H9 (cell line): ENCODE results near the gene GTF3A. TPM values are rescaled to one million over a fixed set of nuclear protein-coding genes. Genes with fewer than 3 reads are reported as not detected.

Experiments used
- DNase-seq: peaks from one replicate; pipeline ENCODE4 v3.0.0-alpha.2; 2017
- H2AFZ ChIP-seq: one replicate; pipeline ENCODE4 v1.6.1; 2013; ENCODE audit warnings: mild to moderate bottlenecking, low read length, control low read depth, moderate library complexity
- H2AK5ac ChIP-seq: 2 replicates; pipeline ENCODE4 v1.6.1; 2013; ENCODE audit warnings: low read length, control low read depth, mixed read lengths; ENCODE audit not compliant: insufficient read length
- H2BK120ac ChIP-seq: one replicate; pipeline ENCODE4 v1.6.1; 2013; ENCODE audit warnings: low read depth, mild to moderate bottlenecking, low read length, control low read depth, inconsistent platforms; ENCODE audit not compliant: poor library complexity, severe bottlenecking
- H2BK12ac ChIP-seq: 2 replicates; pipeline ENCODE4 v1.6.1; 2013; ENCODE audit warnings: low read length, control low read depth, mixed read lengths, low read depth; ENCODE audit not compliant: insufficient read length
- H2BK15ac ChIP-seq: 2 replicates; pipeline ENCODE4 v1.6.1; 2013; ENCODE audit warnings: low read depth, low read length, control low read depth
- H2BK20ac ChIP-seq: one replicate; pipeline ENCODE4 v1.6.1; 2013; ENCODE audit warnings: low read depth, mild to moderate bottlenecking, low read length, control low read depth, inconsistent platforms; ENCODE audit not compliant: poor library complexity, severe bottlenecking
- H2BK5ac ChIP-seq: 2 replicates; pipeline ENCODE4 v1.6.1; 2013; ENCODE audit warnings: low read length, control low read depth, mixed read lengths; ENCODE audit not compliant: insufficient read length
- H3K14ac ChIP-seq: 2 replicates; pipeline ENCODE4 v1.6.1; 2013; ENCODE audit warnings: low read length, control low read depth; ENCODE audit not compliant: insufficient read depth
- H3K18ac ChIP-seq: 2 replicates; pipeline ENCODE4 v1.6.1; 2013; ENCODE audit warnings: low read depth, mild to moderate bottlenecking, mixed read lengths, low read length, control low read depth; ENCODE audit not compliant: insufficient read length
- H3K23ac ChIP-seq: 2 replicates; pipeline ENCODE4 v1.6.1; 2013; ENCODE audit warnings: low read length, control low read depth, mixed read lengths, low read depth; ENCODE audit not compliant: insufficient read length
- H3K23me2 ChIP-seq: 2 replicates; pipeline ENCODE4 v1.6.1; 2013; ENCODE audit warnings: low read depth, mild to moderate bottlenecking, mixed read lengths, low read length, control low read depth; ENCODE audit not compliant: insufficient read length, poor library complexity, severe bottlenecking
- H3K27ac ChIP-seq: 2 replicates; pipeline ENCODE4 v1.5.1; 2013; ENCODE audit warnings: low read length, control low read depth, mixed read lengths, low read depth; ENCODE audit not compliant: insufficient read length
- H3K27me3 ChIP-seq: 2 replicates; pipeline ENCODE4 v1.6.1; 2013; ENCODE audit warnings: low read length, control low read depth, inconsistent platforms; ENCODE audit not compliant: insufficient read depth
- H3K4ac ChIP-seq: 2 replicates; pipeline ENCODE4 v1.6.1; 2013; ENCODE audit warnings: low read depth, mild to moderate bottlenecking, control low read depth, inconsistent platforms, low read length, moderate library complexity
- H3K4me1 ChIP-seq: 2 replicates; pipeline ENCODE4 v1.6.1; 2013; ENCODE audit warnings: low read length, control low read depth, inconsistent platforms; ENCODE audit not compliant: insufficient read depth
- H3K4me2 ChIP-seq: 2 replicates; pipeline ENCODE4 v1.6.1; 2013; ENCODE audit warnings: low read length, control low read depth, mixed read lengths; ENCODE audit not compliant: insufficient read length, insufficient read depth
- H3K56ac ChIP-seq: 2 replicates; pipeline ENCODE4 v1.6.1; 2013; ENCODE audit warnings: low read depth, mild to moderate bottlenecking, mixed read lengths, low read length, control low read depth; ENCODE audit not compliant: insufficient read length
- H3K79me1 ChIP-seq: 2 replicates; pipeline ENCODE4 v1.6.1; 2013; ENCODE audit warnings: low read depth, mild to moderate bottlenecking, moderate library complexity, low read length, control low read depth, inconsistent platforms; ENCODE audit not compliant: insufficient read depth, poor library complexity, severe bottlenecking
- H3K79me2 ChIP-seq: 2 replicates; pipeline ENCODE4 v1.6.1; 2013; ENCODE audit warnings: low read length, control low read depth, inconsistent platforms; ENCODE audit not compliant: insufficient read depth
- H3K9ac ChIP-seq: 2 replicates; pipeline ENCODE4 v1.6.1; 2013; ENCODE audit warnings: low read length, control low read depth, mixed read lengths; ENCODE audit not compliant: insufficient read length; ENCODE audit errors: extremely low read depth
- H3K9me3 ChIP-seq: one replicate; pipeline ENCODE4 v1.6.1; 2013; ENCODE audit warnings: low read depth, low read length, inconsistent platforms; ENCODE audit not compliant: control insufficient read depth
- H3T11ph ChIP-seq: one replicate; pipeline ENCODE4 v1.6.1; 2013; ENCODE audit warnings: mild to moderate bottlenecking, low read length, control low read depth, inconsistent platforms
- H4K20me1 ChIP-seq: one replicate; pipeline ENCODE4 v1.6.1; 2013; ENCODE audit not compliant: control insufficient read depth, insufficient read length, insufficient read depth
- H4K5ac ChIP-seq: 2 replicates; pipeline ENCODE4 v1.6.1; 2013; ENCODE audit warnings: low read depth, mild to moderate bottlenecking, mixed read lengths, low read length, control low read depth; ENCODE audit not compliant: insufficient read length
- H4K8ac ChIP-seq: replicated peaks from 2 replicates; pipeline ENCODE4 v1.6.1; 2013; ENCODE audit warnings: low read length, control low read depth, mixed read lengths, low read depth; ENCODE audit not compliant: insufficient read length
- H4K91ac ChIP-seq: 2 replicates; pipeline ENCODE4 v1.6.1; 2013; ENCODE audit warnings: low read depth, mild to moderate bottlenecking, moderate library complexity, mixed read lengths, low read length, control low read depth; ENCODE audit not compliant: insufficient read length
- H3K27ac Mint-ChIP-seq, 3 experiments: 2 replicates in 2 of 3; 3 replicates in 1 of 3; pipeline ENCODE4 v1.8.0; 2020 to 2021; ENCODE audit warnings: mixed read lengths in 3 of 3, mild to moderate bottlenecking in 1 of 3, moderate library complexity in 1 of 3
- H3K27me3 Mint-ChIP-seq: 2 replicates; pipeline ENCODE4 v1.8.0; 2021; ENCODE audit warnings: low read depth, mild to moderate bottlenecking, moderate library complexity, mixed read lengths
- H3K36me3 Mint-ChIP-seq, 3 experiments: 2 replicates in 2 of 3; 3 replicates in 1 of 3; pipeline ENCODE4 v1.8.0; 2020 to 2021; ENCODE audit warnings: low read depth in 3 of 3, mixed read lengths in 3 of 3; ENCODE audit not compliant: insufficient read depth in 1 of 3
- H3K4me1 Mint-ChIP-seq, 2 experiments: 2 replicates each; pipeline ENCODE4 v1.8.0; 2020; ENCODE audit warnings: mixed read lengths in 2 of 2
- H3K4me3 Mint-ChIP-seq, 2 experiments: 2 replicates in 1 of 2; 3 replicates in 1 of 2; pipeline ENCODE4 v1.8.0; 2020 to 2021; ENCODE audit warnings: mild to moderate bottlenecking in 2 of 2, mixed read lengths in 2 of 2, moderate library complexity in 1 of 2
- H3K9me3 Mint-ChIP-seq, 2 experiments: 2 replicates in 1 of 2; 3 replicates in 1 of 2; pipeline ENCODE4 v1.8.0; 2020; ENCODE audit warnings: mild to moderate bottlenecking in 2 of 2, mixed read lengths in 2 of 2, moderate library complexity in 1 of 2
- CTCF ChIP-seq: fragments of 200-600 bp; sonication (generic); conservative IDR thresholded peaks from 3 replicates; pipeline ENCODE4 v1.8.0; 2021; ENCODE audit warnings: antibody characterized with exemption, mild to moderate bottlenecking
- WGBS: extraction: QIAGEN DNeasy Blood & Tissue Kit; methylation state at CpG from one replicate; pipeline ENCODE4 v1.1.7; 2013; ENCODE audit warnings: missing lambda C conversion rate, low lambda C conversion rate, mixed read lengths; ENCODE audit not compliant: insufficient read length; ENCODE audit errors: extremely low coverage; 5-methylcytosine and 5-hydroxymethylcytosine counted together
- total RNA-seq: library from RNA; stranded (reverse); gene quantifications from 2 replicates; pipeline ENCODE4 v1.2.1, GENCODE V29; 2021

The GTF3A gene
- total RNA-seq, 1 experiment from 2014 or later, result 70.0 TPM

- Histone ChIP-seq H4K91ac (no peak overlapping the region), H3K18ac (no peak overlapping the region)
- DNase-seq, result peak; percentile 88
These were observed 44.5 kb upstream of the GTF3A start for GRCh38 chr13:27379694-27380641.

More at GRCh38 chr13:27379694-27380641, 44.5 kb upstream of the GTF3A start:
- H3K36me3 Mint-ChIP-seq, result no peaks in the 10 kb centered on the region
- Histone ChIP-seq H3K79me1 (no peaks in the 10 kb centered on the region), H3K4me2 (no peak overlapping the region), H4K8ac (peak overlapping the region; percentile 78), H2BK120ac (no peak overlapping the region), H2BK12ac (no peak overlapping the region), H3K14ac (no peak overlapping the region), H3K27me3 (no peaks in the 10 kb centered on the region), H3K56ac (no peak overlapping the region), H3K23ac (no peak overlapping the region), H3K9me3 (no peaks in the 10 kb centered on the region), H3K79me2 (no peaks in the 10 kb centered on the region), H3K4ac (no peak overlapping the region), H2BK5ac (no peak overlapping the region), H4K5ac (peak overlapping the region; percentile 13), H2AK5ac (no peak overlapping the region), H3K27ac (no peak overlapping the region), H3K9ac (no peak overlapping the region), H3K23me2 (no peaks in the 10 kb centered on the region), H2AFZ (no peak overlapping the region), H4K20me1 (no peaks in the 10 kb centered on the region), H3K4me1 (peaks cover 3% of the 10 kb centered on the region; the same call in 1 of the 2 replicates), H3T11ph (no peak overlapping the region), H2BK20ac (no peak overlapping the region), H2BK15ac (no peak overlapping the region)
- TF ChIP-seq CTCF, result peak; percentile 87
- H3K9me3 Mint-ChIP-seq, result no peaks in the 10 kb centered on the region
- no CpG with 5 or more reads among the region's 14 CpGs for WGBS
- peak overlapping the region in 1 of 3 experiments; percentile 51; a peak in 1 of 7 replicates for H3K27ac Mint-ChIP-seq
- no peak overlapping the region for H3K4me3 Mint-ChIP-seq
- peaks cover 18% of the 10 kb centered on the region for H3K27me3 Mint-ChIP-seq
- H3K4me1 Mint-ChIP-seq, result peaks cover 11 to 22% of the 10 kb centered on the region in 2 experiments
